HG02798 (cell line): Measurements from ENCODE around the gene FBXW7.

Experiments used
- ATAC-seq: cut with Tn5 transposase; IDR thresholded peaks from one replicate; pipeline ENCODE4 v1.9.1; 2021; ENCODE audit warnings: mild to moderate bottlenecking; ENCODE audit not compliant: unreplicated experiment, poor library complexity

FBXW7 gene

DNA sequence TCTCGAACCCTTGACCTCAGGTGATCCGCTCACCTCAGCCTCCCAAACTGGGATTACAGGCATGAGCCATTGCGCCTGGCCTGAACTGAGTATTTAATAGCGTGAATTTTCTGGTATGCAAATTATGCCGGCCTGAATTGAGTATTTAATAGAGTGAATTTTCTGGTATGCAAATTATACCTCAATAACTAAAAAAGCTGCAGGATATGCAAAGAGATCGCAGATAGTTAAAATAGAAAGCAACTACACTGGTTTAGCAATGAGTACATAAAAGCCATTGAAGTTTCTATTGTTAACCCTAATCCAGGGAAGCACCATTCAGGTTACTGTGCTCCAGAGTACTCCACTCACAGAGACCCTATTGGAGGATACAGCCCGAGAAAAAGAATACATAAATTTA lies 22.8 kb downstream of the FBXW7 start:
- ATAC-seq: no peak

DNA sequence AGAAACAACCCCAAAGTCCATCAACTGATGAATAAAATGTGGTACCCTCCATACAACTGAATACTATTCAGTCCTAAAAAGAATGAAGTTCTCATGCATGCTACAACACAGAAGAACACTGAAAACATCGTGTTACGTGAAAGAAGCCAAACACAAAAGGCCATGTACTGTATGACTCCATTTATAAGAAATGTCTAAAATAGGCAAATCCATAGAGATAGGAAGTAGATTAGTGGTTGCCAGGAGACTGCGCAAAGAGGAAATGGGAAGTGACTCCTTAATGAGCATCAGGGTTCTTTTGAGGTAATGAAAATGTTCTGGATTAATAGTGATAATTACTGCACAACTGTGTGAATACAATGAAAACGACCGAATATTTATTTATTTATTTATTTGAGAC lies 23.4 kb downstream of the FBXW7 start:
- ATAC-seq: no peak

DNA sequence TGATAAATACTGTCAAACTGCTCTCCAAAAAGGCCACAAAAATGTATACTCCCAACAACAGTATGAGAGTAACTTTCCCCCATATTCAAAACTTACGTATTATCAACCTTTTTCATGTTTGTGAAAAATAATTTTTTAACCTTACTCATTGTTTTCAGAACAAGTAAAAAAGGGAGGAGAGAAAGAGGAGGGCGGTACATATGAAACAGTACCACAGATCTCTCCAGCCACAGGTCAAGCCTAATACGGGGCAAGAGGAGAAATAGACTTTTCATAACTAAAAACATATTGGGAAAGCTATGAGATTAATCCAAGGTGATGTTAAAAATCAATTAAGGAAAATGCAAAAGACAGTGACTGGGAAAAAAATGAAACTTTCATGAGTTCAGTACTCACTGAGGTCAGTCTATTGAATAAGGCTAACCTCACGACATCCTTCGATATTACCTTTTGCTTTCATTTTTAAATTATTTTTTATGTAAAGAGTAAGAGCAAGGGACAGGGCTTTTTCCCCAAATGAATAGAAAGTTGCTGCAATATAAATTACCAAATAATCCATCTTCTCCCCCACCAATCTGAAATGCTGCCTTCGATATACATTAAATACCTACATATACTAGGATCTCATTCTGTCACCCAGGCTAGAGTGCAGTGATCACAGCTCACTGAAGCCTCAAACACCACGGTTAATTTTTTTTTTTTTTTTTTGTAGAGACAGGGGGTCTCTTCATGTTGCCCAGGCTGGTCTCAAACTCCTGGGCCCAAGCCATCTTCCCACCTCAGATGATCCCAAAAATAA lies 25.3 kb downstream of the FBXW7 start:
- ATAC-seq: peak; percentile 58

DNA sequence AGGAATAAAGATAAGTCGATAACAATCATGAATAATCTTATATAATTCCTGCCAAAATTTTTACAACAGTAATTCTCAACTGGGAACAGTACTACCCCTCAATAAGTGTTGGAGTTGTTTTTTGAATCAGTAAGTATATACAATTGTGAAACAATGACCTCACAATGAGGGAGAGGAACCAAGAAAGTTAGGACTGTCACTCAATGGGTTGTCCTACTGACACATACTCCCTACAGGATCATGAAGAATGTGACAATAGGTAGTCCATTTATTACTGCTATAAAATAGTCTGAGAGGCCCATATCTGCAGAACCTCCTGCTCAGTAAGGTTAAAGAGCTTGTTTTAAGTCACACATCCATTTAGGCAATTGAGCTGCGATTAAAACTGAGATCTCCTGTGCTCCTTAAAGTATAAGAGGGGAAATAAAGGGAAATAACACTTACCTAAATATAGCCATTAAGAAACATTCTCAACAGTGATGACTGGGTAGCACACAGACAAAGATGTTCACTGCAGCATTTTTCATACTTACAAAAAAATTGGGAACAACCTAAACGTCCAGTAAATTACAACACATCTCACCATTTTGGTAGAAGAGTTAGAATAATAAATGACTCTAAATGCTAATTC lies 26.2 kb downstream of the FBXW7 start:
- ATAC-seq: peak; percentile 33

DNA sequence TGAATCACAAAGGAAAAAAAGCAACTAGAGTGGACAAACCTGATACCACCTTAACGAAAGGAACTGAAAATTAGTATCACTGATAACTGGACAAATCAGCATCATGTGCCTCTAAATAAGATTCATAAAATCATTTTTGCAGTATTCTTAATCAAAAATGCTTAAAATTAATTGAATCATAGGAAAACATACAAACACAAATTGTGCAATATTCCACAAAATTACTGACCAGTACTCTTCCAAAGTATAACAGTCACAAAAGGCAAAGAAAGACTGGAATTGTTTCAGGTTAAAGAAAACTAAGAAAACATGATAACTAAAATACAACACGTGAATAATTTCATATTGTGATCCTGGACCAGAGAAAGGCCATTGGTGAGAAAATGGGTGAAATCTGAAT lies 27.1 kb downstream of the FBXW7 start:
- no peak for ATAC-seq

DNA sequence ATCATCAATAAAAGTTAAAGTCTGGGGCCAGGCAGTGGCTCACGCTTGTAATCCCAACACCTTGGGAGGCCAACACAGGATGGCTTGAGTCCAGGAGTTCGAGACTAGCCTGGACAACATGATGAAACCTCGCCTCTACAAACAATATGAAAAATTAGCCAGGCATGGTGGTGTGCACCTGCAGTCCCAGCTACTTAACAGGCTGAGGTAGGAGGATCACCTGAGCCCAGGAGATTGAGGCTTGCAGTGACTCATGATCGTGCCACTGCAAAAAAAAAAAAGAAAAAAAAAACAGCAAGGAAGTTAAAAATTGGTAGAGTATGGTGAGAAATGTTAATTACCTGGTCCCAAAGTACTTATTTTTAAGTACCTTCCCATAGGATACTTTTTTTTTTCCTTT lies 27.5 kb downstream of the FBXW7 start:
- ATAC-seq: no peak

DNA sequence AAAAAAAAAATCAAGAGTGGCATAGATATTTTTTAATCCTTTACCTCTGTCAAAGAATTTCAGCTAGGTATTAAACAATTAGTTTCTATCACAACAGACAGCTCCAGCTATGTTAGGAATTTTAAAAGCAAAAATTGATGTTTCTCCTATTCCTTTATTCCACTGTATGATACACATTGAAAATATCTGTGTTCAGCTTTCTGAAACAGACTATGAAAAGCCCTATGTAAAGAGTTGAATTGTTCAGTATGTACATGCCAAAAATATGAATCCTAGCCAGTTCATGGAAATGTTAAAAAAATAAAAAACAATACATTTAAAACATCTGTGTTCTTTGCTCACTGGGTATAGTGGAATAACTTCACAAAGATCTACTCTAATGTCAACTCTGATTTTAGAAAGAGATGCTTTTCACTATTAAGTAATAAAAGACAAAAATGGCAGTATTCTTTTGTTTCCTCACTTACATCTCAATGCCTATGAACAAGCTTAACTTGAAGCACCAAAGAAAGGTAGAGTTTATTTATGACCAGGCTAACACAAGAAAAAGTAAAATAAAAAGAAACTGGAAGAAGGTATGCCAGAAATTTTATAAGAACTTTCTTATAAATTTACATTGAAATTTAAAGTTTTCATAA lies 32.1 kb downstream of the FBXW7 start:
- ATAC-seq: no peak

DNA sequence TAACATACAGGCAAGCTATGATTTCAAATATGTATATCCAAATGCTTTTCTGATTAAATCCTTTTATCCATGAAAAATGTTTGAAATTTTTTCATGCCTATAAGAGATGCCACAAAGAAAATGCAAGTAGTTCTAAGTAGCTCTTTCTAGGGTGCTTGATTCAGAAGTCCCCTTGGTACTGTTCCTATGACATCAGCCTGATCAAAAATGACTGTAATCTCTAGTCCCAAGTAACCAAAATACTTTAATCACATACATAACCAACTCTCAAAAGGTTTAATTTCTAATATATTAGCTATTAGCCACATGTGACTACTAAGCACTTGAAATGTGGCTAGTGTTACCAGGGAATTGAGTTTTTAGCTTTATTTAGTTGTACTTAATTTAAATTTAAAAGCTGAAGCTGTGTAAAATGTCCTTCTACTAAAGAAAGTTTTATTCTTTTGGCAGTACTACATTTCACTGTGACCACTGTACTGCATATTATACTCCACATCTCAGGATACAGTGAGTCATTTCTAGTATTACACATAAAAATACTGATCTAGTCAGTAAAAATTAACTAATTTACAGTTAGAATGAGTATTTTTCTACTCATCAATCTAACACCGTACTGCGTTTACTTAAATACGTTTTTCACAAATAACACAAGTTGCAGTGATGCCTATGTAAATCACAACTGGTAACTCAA lies 33.9 kb downstream of the FBXW7 start:
- peak; percentile 42 for ATAC-seq

DNA sequence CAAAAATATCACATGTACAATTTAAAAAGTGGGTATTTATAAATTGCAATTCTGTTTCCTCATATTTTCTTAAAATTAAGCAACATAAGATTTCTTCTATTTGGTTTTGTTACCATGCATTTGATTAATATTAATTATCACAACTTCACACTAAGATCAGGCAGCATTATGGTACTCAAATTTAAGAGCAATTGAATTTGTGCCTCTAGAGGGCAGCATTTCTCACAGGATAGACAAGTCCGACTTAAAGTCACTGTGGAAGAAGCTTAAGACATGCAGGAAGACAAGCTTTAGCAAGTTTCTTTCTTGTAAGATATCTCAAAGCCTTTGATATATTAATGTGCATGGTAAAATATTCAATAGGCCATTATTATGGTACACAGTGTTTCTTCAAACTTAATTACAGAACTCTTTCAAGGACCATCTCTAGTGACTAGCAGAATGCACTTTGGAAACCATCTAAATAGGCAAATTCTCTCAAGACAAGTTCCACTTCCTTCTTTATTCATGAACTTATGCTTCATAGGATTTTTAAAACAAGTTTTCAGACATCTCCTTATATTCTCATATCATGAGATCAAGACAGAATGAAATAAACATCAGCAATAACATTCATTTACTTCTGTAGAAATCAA lies 35.0 kb downstream of the FBXW7 start:
- peak; percentile 66 for ATAC-seq

DNA sequence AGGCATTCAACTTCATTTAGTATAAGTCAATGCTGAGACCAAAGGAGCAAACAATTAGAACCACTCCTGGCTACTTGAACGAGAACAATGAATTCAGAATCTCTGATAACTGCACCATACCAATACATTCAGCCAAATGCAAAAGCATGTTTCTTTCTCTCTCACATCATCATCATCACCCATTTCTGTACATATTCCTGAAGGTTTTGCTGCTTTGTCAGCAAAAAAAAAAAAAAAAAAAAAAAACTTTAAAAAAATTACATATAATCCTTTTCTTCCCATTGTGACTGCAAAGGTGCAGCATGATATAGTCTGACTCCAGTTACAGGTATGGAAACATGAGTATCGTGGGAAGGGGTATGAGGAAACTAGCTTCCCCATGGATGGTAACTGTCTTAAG lies 35.6 kb downstream of the FBXW7 start:
- no peak for ATAC-seq

DNA sequence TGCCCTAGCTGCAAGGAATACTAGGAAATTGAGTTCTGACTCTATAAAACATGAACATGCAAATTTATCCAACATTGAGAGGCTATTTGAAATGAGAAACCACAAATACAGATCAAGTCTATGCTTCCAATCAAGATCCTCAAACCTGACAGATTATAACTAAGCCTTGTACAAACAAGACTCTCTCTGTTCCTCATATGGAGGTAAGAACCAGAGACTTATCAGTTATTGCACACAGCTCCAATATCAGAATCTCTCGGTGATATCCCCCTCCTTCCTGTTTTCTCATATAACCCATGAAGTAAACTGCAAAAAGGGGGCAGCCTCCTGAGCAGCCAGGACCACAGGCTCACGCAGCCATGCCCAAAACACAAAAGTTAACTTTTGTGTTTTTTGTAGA lies 36.5 kb downstream of the FBXW7 start:
- no peak for ATAC-seq

DNA sequence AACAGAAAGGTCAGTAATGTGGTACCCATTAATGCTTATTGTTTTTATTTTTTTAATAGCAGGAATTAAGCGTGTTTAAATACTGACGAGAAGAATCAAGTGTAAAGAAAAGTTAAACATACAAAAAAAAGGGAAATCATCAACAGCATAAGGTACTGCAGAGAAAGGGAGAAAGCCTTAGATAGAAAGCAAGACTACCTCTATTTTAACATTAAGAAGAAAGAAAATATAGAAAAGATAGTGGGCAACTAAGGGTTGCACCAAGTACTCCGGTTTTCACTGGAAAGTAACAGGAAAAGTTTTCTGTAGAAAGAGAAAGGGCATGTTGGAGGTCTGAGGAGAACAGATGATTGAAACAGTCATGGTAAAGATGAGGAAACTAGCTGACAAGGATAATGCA lies 41.9 kb downstream of the FBXW7 start:
- no peak for ATAC-seq

DNA sequence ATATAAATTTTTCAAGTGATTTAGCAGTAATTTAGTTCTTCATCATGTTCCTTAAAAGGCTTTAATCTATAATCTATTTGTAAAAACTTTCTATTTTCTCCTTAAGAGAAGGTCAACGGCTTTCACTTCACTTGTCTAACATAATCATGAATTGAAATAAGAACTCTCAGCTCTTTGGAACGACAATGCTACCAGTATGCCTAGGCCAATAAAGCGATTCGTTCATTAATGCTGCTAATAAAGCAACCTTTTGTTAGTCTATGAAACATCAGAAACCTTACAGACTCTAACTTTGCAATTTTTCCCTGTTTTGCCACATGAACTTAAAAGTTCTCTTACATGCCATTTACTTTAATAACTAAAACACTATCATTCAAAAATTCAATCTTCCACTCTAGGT lies 47.6 kb downstream of the FBXW7 start:
- no peak for ATAC-seq

DNA sequence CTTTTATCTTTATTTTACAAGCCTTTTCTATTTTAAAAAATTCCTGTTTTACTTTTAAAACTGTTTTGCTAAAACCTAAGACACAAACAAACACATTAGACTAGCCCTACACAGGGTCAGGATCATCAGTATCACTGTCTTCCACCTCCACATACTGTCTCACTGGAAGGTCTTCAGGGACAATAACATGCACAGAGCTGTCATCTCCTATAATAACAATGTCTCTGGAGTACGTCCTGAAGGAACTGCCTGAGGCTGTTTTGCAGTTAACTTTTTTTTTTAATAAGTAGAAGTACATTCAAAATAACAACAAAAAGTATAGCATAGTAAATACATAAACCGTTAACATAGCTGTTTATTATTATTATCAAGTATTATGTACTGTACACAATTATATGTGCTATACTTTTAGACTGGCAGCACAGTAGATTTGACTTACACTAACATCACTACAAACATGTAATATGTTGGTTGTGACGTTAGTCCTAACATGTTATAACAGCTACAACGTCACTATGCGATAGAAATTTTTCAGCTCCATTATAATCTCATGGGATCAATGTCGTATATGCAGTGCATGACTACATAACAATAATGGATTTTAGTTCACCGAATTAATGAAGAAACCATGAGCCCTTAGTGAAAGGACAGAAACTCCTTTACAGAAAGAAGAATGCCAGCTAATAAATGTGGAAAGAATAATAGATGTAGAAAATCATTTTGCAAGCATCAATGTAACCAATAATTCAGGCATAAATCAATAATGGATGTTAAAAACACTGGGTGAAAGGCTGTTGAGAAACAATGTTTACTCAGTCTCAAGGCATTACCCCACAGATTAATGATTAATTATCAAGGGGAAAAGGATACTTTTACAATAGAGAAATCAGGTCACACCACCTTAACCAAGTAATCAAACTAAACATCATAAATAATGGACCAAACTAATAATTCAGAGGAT lies 49.2 kb downstream of the FBXW7 start:
- no peak for ATAC-seq

DNA sequence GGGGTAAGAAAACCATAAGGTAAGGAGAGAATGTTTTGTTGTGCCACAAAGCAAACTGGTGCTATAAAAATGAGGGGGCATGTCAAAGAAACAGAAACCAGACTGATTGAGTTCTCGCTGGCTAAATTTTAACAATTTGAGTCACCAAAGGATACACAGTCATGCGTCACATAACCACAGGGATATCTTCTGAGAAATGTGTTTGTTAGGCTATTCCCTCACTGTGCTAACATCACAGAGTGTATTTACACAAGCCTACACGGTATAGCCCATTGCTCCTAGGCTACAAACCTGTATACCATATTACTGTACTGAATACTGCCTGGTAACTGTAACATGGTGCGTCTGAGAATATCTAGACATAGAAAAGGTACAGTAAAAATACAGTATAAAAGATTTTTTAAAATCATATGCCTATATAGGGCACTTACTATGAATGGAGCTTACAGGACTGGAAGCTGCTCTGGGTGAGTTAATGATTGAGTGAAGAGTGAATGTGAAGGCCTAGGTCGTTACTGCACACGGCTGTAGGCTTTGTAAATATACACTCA lies 50.1 kb downstream of the FBXW7 start:
- peak; percentile 97 for ATAC-seq

DNA sequence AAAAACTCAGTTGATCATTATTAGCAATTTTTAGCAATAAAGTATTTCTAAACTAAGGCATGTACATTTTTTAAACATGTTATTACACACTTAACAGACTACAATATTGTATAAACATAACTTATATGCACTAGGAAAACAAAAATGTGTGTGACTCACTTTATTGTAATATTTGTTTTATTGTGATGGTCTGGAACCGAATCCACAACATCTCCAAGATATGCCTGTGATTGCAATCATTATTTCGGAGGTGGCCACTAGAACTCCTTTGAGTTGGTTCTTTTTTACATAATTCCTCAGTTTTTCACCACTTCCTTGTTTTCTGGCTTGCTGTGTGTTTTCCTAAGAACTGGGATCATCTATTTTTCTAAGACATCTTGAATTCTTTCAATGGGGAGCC lies 53.7 kb downstream of the FBXW7 start:
- no peak for ATAC-seq

DNA sequence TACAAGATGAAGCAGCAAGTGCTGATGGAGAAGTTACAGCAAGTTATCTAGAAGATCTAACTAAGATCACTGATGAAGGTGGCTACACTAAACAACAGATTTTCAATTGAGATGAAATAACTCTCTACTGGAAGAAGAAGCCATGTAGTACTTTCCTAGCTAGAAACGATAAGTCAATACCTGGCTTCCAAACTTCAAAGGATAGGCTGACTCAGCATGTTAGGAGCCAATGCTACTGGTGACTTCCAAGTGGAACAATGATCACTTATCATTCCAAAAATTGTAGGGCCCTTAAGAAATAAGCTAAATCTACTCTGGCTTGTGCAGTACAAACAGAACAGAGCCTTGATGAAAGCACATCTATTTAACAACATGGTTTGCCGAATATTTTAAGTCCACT lies 55.0 kb downstream of the FBXW7 start:
- no peak for ATAC-seq

DNA sequence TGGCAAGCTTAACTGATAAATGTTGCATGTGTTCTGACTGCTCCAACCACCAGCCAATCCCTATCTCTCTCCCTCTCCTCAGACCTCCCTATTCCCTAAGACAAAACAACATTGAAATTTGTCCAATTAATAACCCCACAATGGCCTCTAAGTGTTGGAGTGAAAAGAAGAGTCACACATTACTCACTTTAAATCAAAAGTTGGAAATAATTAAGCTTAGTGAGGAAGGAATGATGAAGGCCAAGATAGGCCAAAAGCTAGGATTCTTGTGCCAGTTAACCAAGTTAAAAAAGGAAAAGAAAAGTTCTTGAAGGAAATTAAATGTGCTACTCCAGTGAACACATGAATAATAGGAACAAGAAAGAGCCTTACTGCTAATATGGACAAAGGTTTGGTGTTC lies 55.6 kb downstream of the FBXW7 start:
- ATAC-seq: no peak

DNA sequence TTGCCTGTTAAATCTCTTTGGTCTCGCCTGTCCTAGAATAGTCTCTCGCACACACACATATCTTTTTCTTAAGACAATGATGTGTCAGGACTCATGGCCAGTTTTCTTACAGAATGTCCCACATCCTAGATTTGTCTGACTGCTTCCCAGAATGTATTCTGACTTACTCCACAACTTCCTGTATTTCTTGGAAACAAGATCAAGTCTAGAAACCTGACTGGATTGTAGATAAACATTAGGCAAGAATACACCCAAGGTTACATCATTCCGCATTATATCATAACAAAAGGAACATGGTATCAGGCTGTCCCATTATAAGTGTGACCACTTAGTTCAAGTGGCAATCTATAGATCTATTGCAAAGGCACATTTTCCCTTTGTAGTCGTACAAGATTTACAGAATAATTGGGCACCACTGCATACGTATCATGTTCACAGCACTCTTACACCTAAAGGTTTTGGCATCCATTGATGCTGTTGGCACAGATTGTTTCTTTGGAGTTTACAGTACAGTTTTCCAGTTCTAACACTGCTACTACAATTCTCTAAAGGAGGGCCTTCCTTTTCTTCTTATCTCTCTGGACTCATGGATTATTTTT lies 56.4 kb downstream of the FBXW7 start:
- no peak for ATAC-seq
